ENCODE data around the gene C1orf141.

Gene C1orf141

GRCh38 chr1:67061266-67061665, 73.5 kb downstream of the C1orf141 start:
- H4K20me1 ChIP-seq (ENCODE audit: insufficient read depth, low read length), result no peaks in the 10 kb centered on the region
- H2AFZ ChIP-seq (ENCODE audit: low read length), result no peak overlapping the region
- TF ChIP-seq EZH2 (IDR thresholded peaks at IDR 0.05; ENCODE audit: borderline replicate concordance, low read length), result no peak
- no peak for TF ChIP-seq CTCF (IDR thresholded peaks at IDR 0.05; ENCODE audit: low read length)
- no peak overlapping the region for H3K4me2 ChIP-seq (ENCODE audit: low read length)
- no peak overlapping the region for H3K4me3 ChIP-seq (ENCODE audit: low read depth, low read length, poor library complexity, severe bottlenecking)
- no peak overlapping the region for H3K27ac ChIP-seq (ENCODE audit: low read depth, low read length, poor library complexity, severe bottlenecking)
- H3K27me3 ChIP-seq (ENCODE audit: insufficient read depth, low read length), result no peaks in the 10 kb centered on the region
- H3K9ac ChIP-seq (ENCODE audit: low read length), result no peak overlapping the region
- H3K9me3 ChIP-seq (ENCODE audit: low read length), result no peaks in the 10 kb centered on the region
- no peaks in the 10 kb centered on the region for H3K79me2 ChIP-seq (ENCODE audit: insufficient read depth, low read length)
- no peaks in the 10 kb centered on the region for H3K4me1 ChIP-seq (ENCODE audit: insufficient read depth, low read length, severe bottlenecking)
- no peaks in the 10 kb centered on the region for H3F3A ChIP-seq (ENCODE audit: insufficient read depth, low read length)
- no peaks in the 10 kb centered on the region for H3K9me2 ChIP-seq (ENCODE audit: low read depth, low read length)
- H3K36me3 ChIP-seq (ENCODE audit: insufficient read depth, low read length), result no peaks in the 10 kb centered on the region

GRCh38 chr1:67060811-67061218, 74.0 kb downstream of the C1orf141 start:
- no peak for TF ChIP-seq EZH2 (IDR thresholded peaks at IDR 0.05; ENCODE audit: borderline replicate concordance, low read length)
- no peak for TF ChIP-seq CTCF (IDR thresholded peaks at IDR 0.05; ENCODE audit: low read length)
- H3K9me2 ChIP-seq (ENCODE audit: low read depth, low read length), result no peaks in the 10 kb centered on the region

GRCh38 chr1:67059346-67059745, 75.4 kb downstream of the C1orf141 start:
- TF ChIP-seq EZH2 (IDR thresholded peaks at IDR 0.05; ENCODE audit: borderline replicate concordance, low read length) (no peak), CTCF (IDR thresholded peaks at IDR 0.05; ENCODE audit: low read length) (no peak)
- H3K9me3 ChIP-seq (ENCODE audit: low read length), result no peaks in the 10 kb centered on the region
- no peaks in the 10 kb centered on the region for H3F3A ChIP-seq (ENCODE audit: insufficient read depth, low read length)
- H3K36me3 ChIP-seq (ENCODE audit: insufficient read depth, low read length), result no peaks in the 10 kb centered on the region
- no peak overlapping the region for H2AFZ ChIP-seq (ENCODE audit: low read length)
- H3K79me2 ChIP-seq (ENCODE audit: insufficient read depth, low read length), result no peaks in the 10 kb centered on the region
- no peaks in the 10 kb centered on the region for H4K20me1 ChIP-seq (ENCODE audit: insufficient read depth, low read length)
- no peak overlapping the region for H3K9ac ChIP-seq (ENCODE audit: low read length)
- H3K4me1 ChIP-seq (ENCODE audit: insufficient read depth, low read length, severe bottlenecking), result no peaks in the 10 kb centered on the region
- H3K27me3 ChIP-seq (ENCODE audit: insufficient read depth, low read length), result no peaks in the 10 kb centered on the region
- no peaks in the 10 kb centered on the region for H3K9me2 ChIP-seq (ENCODE audit: low read depth, low read length)
- no peak overlapping the region for H3K27ac ChIP-seq (ENCODE audit: low read depth, low read length, poor library complexity, severe bottlenecking)
- H3K4me2 ChIP-seq (ENCODE audit: low read length), result no peak overlapping the region
- no peak overlapping the region for H3K4me3 ChIP-seq (ENCODE audit: low read depth, low read length, poor library complexity, severe bottlenecking)

More at GRCh38 chr1:67060811-67061218, 74.0 kb downstream of the C1orf141 start:
- no peak overlapping the region for H3K9ac ChIP-seq (ENCODE audit: low read length)
- H3K4me3 ChIP-seq (ENCODE audit: low read depth, low read length, poor library complexity, severe bottlenecking), result no peak overlapping the region
- H3K27me3 ChIP-seq (ENCODE audit: insufficient read depth, low read length), result no peaks in the 10 kb centered on the region
- H3K79me2 ChIP-seq (ENCODE audit: insufficient read depth, low read length), result no peaks in the 10 kb centered on the region
- no peak overlapping the region for H3K27ac ChIP-seq (ENCODE audit: low read depth, low read length, poor library complexity, severe bottlenecking)
- H2AFZ ChIP-seq (ENCODE audit: low read length), result no peak overlapping the region
- no peaks in the 10 kb centered on the region for H3K4me1 ChIP-seq (ENCODE audit: insufficient read depth, low read length, severe bottlenecking)
- no peaks in the 10 kb centered on the region for H3K9me3 ChIP-seq (ENCODE audit: low read length)
- no peak overlapping the region for H3K4me2 ChIP-seq (ENCODE audit: low read length)
- no peaks in the 10 kb centered on the region for H3F3A ChIP-seq (ENCODE audit: insufficient read depth, low read length)
- no peaks in the 10 kb centered on the region for H4K20me1 ChIP-seq (ENCODE audit: insufficient read depth, low read length)
- no peaks in the 10 kb centered on the region for H3K36me3 ChIP-seq (ENCODE audit: insufficient read depth, low read length)
